ENCODE measurements around the gene TIAL1.
"Not testable (repeated sequence)": the region's sequence is repeated elsewhere in the genome, so short reads cannot be mapped to it uniquely, and the experiment has no call there.

TIAL1 gene

GRCh38 chr10:119613741-119614140 lies 17.0 kb upstream of the TIAL1 start:
- no peak for DNase-seq (ENCODE audit: low spot score)

- no peak for DNase-seq (ENCODE audit: low spot score)
Observed at GRCh38 chr10:119611433-119611832, 14.7 kb upstream of the TIAL1 start.

DNA sequence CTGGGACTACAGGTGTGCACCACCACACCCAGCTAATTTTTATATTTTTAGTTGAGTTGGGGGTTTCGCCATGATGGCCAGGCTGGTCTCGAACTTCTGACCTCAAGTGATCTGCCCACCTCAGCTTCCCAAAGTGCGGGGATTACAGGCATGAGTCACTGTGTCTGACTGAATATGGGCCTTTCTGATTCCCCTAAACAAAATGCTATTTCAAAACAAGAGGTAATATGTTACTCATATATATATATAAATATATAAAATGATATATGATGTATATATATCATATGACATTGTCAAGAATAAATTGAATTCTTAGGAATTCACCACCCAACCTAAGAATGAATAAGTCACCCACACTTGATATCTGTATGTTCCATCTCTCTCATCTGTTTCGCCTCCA lies 12.8 kb upstream of the TIAL1 start:
- no peak for DNase-seq (ENCODE audit: low spot score)

- DNase-seq (ENCODE audit: low spot score), result peak; percentile 57
Observed at GRCh38 chr10:119608316-119609155, 11.8 kb upstream of the TIAL1 start.

GRCh38 chr10:119604468-119604867 lies 7.7 kb upstream of the TIAL1 start:
- no peak for DNase-seq (ENCODE audit: low spot score)

DNA sequence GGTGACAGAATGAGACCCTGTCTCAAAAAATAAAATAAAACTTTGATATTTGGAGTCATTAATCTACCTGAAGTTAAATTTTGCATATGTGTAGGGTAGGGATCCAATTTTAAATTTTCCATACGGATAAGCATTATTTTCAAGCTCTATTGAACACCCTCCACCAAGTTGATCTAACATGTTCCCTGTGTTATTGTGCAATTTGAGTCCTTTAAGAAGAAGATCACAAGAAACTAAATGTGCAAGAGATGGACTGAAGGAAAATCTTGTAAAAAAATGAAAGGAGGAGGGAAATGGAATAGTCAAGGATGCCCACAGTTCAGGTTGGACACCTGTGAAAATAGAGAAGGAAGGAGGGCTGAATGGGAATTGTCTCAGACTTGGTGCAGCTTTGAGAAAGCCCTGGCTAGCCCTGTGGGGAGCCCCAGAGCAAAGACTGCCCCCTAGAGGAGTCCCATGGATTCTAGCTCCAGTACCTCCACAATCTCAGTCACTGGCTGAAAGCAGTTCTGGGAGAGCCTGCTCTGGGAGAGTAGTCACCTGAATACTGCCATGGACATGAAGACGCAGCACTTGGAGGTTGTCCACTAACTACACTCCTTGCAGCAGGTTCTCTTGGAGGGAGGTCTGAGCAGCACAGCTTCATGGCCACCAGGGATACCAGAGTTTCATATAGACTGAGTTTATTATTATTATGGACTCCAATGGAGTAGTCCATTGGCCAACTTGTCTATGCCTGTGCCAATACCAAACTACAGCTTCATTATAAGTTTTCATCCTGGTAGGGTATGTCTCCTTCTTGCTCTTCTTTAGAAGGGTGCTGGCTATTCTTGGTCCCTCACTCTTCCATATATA lies 5.7 kb upstream of the TIAL1 start:
- peak; percentile 27 for DNase-seq (ENCODE audit: low spot score)

DNA sequence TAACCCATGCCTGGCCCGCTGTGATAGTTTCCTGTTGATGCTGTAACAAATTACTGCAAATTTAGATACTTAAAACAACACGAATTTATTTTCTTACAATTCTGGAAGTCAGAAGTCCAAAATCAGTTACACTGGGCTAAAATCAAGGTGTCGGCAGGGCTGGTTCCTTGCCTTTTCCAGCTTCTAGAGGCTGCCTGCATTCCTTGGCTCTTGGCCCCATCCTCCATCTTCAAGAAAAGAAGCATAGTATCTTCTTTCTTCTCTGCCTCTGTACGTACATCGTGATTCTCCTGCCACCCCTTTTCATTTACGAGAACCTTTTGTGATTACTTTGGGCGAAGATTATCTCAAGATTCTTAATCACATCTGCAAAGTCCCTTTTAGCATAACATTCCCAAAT lies 1.6 kb upstream of the TIAL1 start:
- no peak for DNase-seq (ENCODE audit: low spot score)

DNA sequence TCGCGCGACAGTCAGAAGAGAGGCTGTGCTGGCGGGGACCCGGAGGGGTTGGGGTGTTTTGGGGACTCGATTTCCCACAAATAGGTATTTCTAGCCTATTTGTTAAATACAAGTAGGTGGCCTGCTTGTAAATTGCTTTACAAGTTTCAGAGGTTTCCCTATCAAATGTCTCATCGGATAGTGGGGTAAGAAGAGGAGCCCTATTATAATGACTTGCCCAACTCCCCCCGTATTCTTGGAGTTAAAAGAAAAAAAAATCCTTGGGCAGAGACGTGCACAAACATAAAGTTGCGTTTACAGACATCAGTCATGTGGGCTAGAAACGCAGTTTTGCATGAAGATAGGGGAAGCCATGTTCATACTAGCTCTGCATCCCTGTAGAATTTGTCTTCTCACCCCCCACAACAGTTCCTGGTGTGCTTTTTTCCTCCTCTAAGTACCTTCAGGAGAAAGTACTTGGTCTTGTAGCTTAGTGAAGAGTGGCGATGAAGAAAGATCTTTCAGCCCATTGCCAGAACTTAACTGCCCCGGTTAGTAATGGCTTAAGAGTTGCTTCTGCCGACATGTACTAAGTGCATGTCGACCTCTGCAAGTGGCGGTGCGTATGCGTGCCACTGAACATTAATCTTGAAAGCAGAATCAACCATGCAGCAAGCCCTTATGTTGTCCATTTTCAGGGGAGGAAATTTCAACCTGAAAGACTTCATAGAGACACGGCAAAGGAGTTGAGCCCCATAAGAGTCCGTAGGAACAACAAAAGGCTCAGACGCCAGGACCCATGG lies 832 bp upstream of the TIAL1 start:
- DNase-seq (ENCODE audit: low spot score), result no peak

GRCh38 chr10:119595676-119596515 lies 868 bp downstream of the TIAL1 start:
- peak; percentile 38 for DNase-seq (ENCODE audit: low spot score)

GRCh38 chr10:119595134-119595675 lies 1.6 kb downstream of the TIAL1 start:
- peak; percentile 62 for DNase-seq (ENCODE audit: low spot score)

GRCh38 chr10:119588071-119588470 lies 8.7 kb downstream of the TIAL1 start:
- DNase-seq (ENCODE audit: low spot score), result no peak

DNA sequence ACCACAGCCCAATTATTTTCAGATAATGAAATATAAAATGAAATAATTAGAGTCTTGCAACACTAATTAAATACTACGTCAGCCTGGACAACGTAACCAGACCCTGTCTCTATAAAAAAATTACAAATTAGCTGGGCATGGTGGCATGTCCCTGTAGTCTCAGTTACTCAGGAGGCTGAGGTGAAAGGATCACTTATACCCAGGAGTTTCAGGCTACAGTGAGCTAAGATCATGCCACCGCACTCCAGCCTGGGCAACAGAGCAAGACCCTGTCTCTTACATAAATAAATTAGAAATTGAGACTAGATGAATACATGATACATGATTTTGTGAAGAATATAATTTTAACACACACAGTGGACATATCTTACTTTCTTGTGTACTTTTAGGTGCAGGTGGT lies 18.4 kb downstream of the TIAL1 start:
- DNase-seq (ENCODE audit: low spot score), result no peak

GRCh38 chr10:119575991-119576390 lies 20.8 kb downstream of the TIAL1 start:
- DNase-seq (ENCODE audit: low spot score), result no peak

DNA sequence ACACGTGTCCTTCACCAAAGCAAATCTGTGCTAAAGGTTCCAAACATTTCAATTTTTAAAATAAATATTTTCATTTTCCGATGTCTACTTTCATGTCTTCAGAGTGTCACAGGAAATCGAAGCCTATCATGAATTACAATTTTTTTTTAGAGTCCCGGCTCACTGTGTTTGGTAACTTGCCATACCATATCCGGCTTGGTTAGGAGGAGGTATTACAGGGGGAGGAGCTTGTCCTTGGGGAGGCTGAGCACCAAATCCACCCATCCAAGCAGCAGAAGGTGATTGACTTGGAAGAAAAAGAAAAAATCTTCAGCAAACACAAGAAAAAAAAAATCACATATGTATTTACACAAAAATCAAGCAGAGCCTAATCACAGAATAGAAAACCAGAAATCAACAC lies 21.3 kb downstream of the TIAL1 start:
- no peak for DNase-seq (ENCODE audit: low spot score)

DNA sequence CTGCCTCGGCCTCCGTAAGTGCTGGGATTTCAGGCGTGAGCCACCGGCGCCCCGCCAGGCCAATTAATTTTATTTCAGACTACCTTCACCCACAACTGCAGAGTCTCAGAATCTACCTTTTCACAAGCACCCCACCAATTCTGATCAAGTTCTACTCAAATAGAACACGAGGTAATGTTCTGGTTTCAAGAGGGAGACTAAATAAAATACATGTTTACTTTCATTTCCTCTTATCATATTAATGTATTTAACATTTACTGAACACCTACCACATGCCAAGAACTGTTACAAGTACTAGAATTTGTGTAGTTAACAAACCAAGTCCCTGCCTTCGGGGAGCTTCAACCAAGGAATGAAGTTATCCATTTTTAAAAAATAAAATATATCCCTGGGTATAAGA lies 28.8 kb downstream of the TIAL1 start:
- DNase-seq (ENCODE audit: low spot score), result no peak

DNA sequence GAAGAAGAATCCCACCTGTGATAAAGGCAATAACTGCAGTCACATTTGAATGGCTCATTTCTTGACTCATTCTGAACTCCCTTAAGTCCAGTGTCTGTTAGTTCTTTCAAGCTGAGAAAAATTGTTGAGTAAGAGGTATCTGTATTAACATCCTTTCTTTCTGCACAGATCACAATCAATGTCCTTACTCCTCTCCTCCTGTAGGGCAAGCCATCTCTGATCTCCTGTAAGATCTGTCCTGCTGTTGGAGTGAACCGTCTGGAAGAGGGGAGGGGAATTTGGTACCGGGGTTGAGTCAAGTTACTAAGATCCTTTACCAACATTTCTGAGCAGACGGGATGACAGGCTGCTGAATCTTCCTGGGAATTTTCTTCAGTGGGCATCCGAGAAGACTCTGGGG lies 34.7 kb downstream of the TIAL1 start:
- no peak for DNase-seq (ENCODE audit: low spot score)

DNA sequence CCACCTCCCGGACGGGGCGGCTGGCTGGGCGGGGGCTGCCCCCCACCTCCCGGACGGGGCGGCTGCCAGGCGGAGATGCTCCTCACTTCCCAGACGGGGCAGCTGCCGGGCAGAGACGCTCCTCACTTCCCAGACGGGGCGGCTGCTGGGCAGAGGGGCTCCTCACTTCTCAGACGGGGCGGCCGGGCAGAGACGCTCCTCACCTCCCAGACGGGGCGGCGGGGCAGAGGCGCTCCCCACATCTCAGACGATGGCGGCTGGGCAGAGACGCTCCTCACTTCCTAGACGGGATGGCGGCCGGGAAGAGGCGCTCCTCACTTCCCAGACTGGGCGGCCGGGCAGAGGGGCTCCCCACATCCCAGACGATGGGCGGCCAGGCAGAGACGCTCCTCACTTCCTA lies 37.3 kb downstream of the TIAL1 start:
- DNase-seq (ENCODE audit: low spot score), result not testable (repeated sequence)

DNA sequence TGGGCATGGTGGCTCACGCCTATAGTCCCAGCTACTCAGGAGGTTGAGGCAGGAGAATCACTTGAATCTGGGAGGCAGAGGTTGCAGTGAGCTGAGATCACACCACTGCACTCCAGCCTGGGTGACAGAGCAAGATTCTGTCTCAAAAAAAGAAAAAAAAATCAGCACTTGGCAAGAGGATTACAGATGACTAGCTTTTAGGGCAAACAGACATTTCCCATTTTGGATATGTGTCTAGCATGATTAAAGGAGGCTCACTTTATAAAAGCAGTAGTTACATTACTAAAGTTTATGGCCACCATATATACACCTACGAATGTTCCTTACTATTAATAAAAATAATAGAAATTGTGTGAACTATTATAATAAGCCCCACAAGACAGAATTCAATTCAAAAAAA lies 40.7 kb downstream of the TIAL1 start:
- not testable (repeated sequence) for DNase-seq (ENCODE audit: low spot score)

GRCh38 chr10:119555178-119555784 lies 41.5 kb downstream of the TIAL1 start:
- no peak for DNase-seq (ENCODE audit: low spot score)

- DNase-seq (ENCODE audit: low spot score), result no peak
Observed at GRCh38 chr10:119550827-119551226, 45.9 kb downstream of the TIAL1 start.
